ENCODE data around the gene GPR141.

Gene GPR141, protein sequence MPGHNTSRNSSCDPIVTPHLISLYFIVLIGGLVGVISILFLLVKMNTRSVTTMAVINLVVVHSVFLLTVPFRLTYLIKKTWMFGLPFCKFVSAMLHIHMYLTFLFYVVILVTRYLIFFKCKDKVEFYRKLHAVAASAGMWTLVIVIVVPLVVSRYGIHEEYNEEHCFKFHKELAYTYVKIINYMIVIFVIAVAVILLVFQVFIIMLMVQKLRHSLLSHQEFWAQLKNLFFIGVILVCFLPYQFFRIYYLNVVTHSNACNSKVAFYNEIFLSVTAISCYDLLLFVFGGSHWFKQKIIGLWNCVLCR

GRCh38 chr7:37683246-37684120 lies at the start of gene GPR141:
TSS of gene GPR141 (plus strand) at chr7:37683766. CDS start at chr7:37740394, 56,628 bp downstream.
- TF ChIP-seq ZNF70 (CRISPR knock-in tag; IDR thresholded peaks at IDR 0.05) (no peak), BACH2 (CRISPR knock-in tag; IDR thresholded peaks at IDR 0.05; ENCODE audit: borderline replicate concordance) (no peak), GLIS3 (CRISPR knock-in tag; IDR thresholded peaks at IDR 0.05) (no peak), ISL1 (CRISPR knock-in tag; IDR thresholded peaks at IDR 0.05) (no peak), SNAI2 (CRISPR knock-in tag; IDR thresholded peaks at IDR 0.05) (no peak), ZC3H10 (CRISPR knock-in tag; IDR thresholded peaks at IDR 0.05) (no peak), OSR1 (CRISPR knock-in tag; IDR thresholded peaks at IDR 0.05) (no peak), PPARA (CRISPR knock-in tag; IDR thresholded peaks at IDR 0.05; ENCODE audit: borderline replicate concordance) (no peak), TCF4 (CRISPR knock-in tag; IDR thresholded peaks at IDR 0.05; ENCODE audit: borderline replicate concordance) (no peak)
- TF ChIP-seq, protein P1, sequence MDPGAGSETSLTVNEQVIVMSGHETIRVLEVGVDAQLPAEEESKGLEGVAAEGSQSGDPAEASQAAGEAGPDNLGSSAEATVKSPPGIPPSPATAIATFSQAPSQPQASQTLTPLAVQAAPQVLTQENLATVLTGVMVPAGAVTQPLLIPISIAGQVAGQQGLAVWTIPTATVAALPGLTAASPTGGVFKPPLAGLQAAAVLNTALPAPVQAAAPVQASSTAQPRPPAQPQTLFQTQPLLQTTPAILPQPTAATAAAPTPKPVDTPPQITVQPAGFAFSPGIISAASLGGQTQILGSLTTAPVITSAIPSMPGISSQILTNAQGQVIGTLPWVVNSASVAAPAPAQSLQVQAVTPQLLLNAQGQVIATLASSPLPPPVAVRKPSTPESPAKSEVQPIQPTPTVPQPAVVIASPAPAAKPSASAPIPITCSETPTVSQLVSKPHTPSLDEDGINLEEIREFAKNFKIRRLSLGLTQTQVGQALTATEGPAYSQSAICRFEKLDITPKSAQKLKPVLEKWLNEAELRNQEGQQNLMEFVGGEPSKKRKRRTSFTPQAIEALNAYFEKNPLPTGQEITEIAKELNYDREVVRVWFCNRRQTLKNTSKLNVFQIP (CRISPR knock-in tag; IDR thresholded peaks at IDR 0.05; ENCODE audit: borderline replicate concordance, low read depth), result no peak
- ATAC-seq, result no peak

- ATAC-seq, result no peak
- TF ChIP-seq TSHZ2 (CRISPR knock-in tag; IDR thresholded peaks at IDR 0.05) (no peak), GLIS3 (CRISPR knock-in tag; IDR thresholded peaks at IDR 0.05) (no peak), ZFP30 (CRISPR knock-in tag; IDR thresholded peaks at IDR 0.05) (no peak), ZNF565 (CRISPR knock-in tag; conservative IDR thresholded peaks at IDR 0.05; ENCODE audit: low read depth) (no peak), TCF4 (CRISPR knock-in tag; IDR thresholded peaks at IDR 0.05; ENCODE audit: borderline replicate concordance) (no peak), RARB (CRISPR knock-in tag; IDR thresholded peaks at IDR 0.05) (no peak), ZNF70 (CRISPR knock-in tag; IDR thresholded peaks at IDR 0.05) (no peak), BACH2 (CRISPR knock-in tag; IDR thresholded peaks at IDR 0.05; ENCODE audit: borderline replicate concordance) (no peak), TOX (CRISPR knock-in tag; IDR thresholded peaks at IDR 0.05; ENCODE audit: borderline replicate concordance) (no peak), ARNTL (CRISPR knock-in tag; IDR thresholded peaks at IDR 0.05; ENCODE audit: borderline replicate concordance, low read depth) (no peak), ZNF8 (CRISPR knock-in tag; IDR thresholded peaks at IDR 0.05) (no peak), SNAI2 (CRISPR knock-in tag; IDR thresholded peaks at IDR 0.05) (no peak), ESRRG (CRISPR knock-in tag; IDR thresholded peaks at IDR 0.05) (no peak), OSR1 (CRISPR knock-in tag; IDR thresholded peaks at IDR 0.05) (no peak)
- TF ChIP-seq, protein P2, sequence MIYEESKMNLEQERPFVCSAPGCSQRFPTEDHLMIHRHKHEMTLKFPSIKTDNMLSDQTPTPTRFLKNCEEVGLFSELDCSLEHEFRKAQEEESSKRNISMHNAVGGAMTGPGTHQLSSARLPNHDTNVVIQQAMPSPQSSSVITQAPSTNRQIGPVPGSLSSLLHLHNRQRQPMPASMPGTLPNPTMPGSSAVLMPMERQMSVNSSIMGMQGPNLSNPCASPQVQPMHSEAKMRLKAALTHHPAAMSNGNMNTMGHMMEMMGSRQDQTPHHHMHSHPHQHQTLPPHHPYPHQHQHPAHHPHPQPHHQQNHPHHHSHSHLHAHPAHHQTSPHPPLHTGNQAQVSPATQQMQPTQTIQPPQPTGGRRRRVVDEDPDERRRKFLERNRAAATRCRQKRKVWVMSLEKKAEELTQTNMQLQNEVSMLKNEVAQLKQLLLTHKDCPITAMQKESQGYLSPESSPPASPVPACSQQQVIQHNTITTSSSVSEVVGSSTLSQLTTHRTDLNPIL (CRISPR knock-in tag; IDR thresholded peaks at IDR 0.05; ENCODE audit: low read depth), result no peak
- TF ChIP-seq, protein P1 (CRISPR knock-in tag; IDR thresholded peaks at IDR 0.05; ENCODE audit: borderline replicate concordance, low read depth), result no peak
- TF ChIP-seq, protein P3, sequence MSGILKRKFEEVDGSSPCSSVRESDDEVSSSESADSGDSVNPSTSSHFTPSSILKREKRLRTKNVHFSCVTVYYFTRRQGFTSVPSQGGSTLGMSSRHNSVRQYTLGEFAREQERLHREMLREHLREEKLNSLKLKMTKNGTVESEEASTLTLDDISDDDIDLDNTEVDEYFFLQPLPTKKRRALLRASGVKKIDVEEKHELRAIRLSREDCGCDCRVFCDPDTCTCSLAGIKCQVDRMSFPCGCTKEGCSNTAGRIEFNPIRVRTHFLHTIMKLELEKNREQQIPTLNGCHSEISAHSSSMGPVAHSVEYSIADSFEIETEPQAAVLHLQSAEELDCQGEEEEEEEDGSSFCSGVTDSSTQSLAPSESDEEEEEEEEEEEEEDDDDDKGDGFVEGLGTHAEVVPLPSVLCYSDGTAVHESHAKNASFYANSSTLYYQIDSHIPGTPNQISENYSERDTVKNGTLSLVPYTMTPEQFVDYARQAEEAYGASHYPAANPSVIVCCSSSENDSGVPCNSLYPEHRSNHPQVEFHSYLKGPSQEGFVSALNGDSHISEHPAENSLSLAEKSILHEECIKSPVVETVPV (CRISPR knock-in tag; IDR thresholded peaks at IDR 0.05), result no peak
These were observed 48.2 kb upstream of the GPR141 start for GRCh38 chr7:37635346-37635745.
